A204.1 (cell line): ENCODE results near the gene AOX1.
"Not testable (repeated sequence)": the region's sequence is repeated elsewhere in the genome, so short reads cannot be mapped to it uniquely, and the experiment has no call there.

ENCODE experiments used
- FAIRE-seq: peaks from 2 replicates; lab custom pipeline; 2012; peaks lifted over from hg19 to GRCh38; lab: Jason Lieb, UNC

AOX1 gene

GRCh38 chr2:200670313-200670712 lies 84.5 kb downstream of the AOX1 start:
- no peak for FAIRE-seq

- no peak for FAIRE-seq
Measured at GRCh38 chr2:200670751-200671150, 84.9 kb downstream of the AOX1 start.

GRCh38 chr2:200673191-200673590 lies 87.4 kb downstream of the AOX1 start:
- FAIRE-seq = no peak

GRCh38 chr2:200674837-200675236 lies 89.0 kb downstream of the AOX1 start:
- FAIRE-seq = no peak

- no peak for FAIRE-seq
Measured at GRCh38 chr2:200677171-200677570, 91.4 kb downstream of the AOX1 start.

- no peak for FAIRE-seq
Measured at GRCh38 chr2:200677721-200678532, 92.1 kb downstream of the AOX1 start.

GRCh38 chr2:200679127-200679526 lies 93.3 kb downstream of the AOX1 start:
- FAIRE-seq = no peak

- no peak for FAIRE-seq
Measured at GRCh38 chr2:200679535-200679934, 93.7 kb downstream of the AOX1 start.

- no peak for FAIRE-seq
Measured at GRCh38 chr2:200681697-200682096, 95.9 kb downstream of the AOX1 start.

GRCh38 chr2:200682407-200682806 lies 96.6 kb downstream of the AOX1 start:
- FAIRE-seq = not testable (repeated sequence)

- FAIRE-seq = no peak
Measured at GRCh38 chr2:200687922-200688920, 102.4 kb downstream of the AOX1 start.

GRCh38 chr2:200689115-200689514 lies 103.3 kb downstream of the AOX1 start:
- no peak for FAIRE-seq

- FAIRE-seq = no peak
Measured at GRCh38 chr2:200693836-200694470, 108.1 kb downstream of the AOX1 start.

GRCh38 chr2:200695191-200695590 lies 109.4 kb downstream of the AOX1 start:
- FAIRE-seq = no peak

- FAIRE-seq = no peak
Measured at GRCh38 chr2:200695601-200696000, 109.8 kb downstream of the AOX1 start.

- FAIRE-seq = no peak
Measured at GRCh38 chr2:200698217-200698616, 112.4 kb downstream of the AOX1 start.

- no peak for FAIRE-seq
Measured at GRCh38 chr2:200699310-200699709, 113.5 kb downstream of the AOX1 start.

GRCh38 chr2:200700856-200701255 lies 115.0 kb downstream of the AOX1 start:
- FAIRE-seq = no peak

GRCh38 chr2:200702044-200702443 lies 116.2 kb downstream of the AOX1 start:
- FAIRE-seq = no peak

- no peak for FAIRE-seq
Measured at GRCh38 chr2:200702646-200703118, 116.9 kb downstream of the AOX1 start.

GRCh38 chr2:200703127-200703925 lies 117.5 kb downstream of the AOX1 start:
- FAIRE-seq = peak; percentile 96
